ENCODE results near the gene RNASEH2B. TPM values are rescaled to one million over a fixed set of nuclear protein-coding genes. Genes with fewer than 3 reads are reported as not detected.

RNASEH2B gene
- polyA plus RNA-seq, 3 donors, result 53.6 to 66.4 (median 56.2) TPM

DNA sequence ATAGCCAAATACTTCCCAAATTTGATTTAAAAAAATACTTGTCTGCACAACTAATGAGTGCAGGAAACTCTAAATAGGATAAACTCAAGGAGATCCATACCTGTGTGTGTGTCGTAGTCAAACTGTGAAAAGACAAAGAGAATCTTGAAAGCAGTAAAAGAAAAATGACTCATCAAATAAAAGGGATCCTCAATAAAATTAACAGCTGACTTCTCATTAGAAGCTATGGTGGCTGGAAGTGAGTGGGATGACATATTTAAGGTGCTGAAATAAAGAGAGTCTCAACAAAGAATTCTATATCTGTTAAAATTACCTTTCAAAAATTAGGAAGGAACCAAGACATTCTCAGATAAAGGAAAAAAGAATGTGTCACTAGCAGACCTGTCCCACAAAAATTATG is 13.7 kb downstream of the RNASEH2B start:
- no peak for DNase-seq (ENCODE audit: extremely low read depth in 1 of 11, low read depth in 9 of 11, low spot score in 4 of 11)

DNA sequence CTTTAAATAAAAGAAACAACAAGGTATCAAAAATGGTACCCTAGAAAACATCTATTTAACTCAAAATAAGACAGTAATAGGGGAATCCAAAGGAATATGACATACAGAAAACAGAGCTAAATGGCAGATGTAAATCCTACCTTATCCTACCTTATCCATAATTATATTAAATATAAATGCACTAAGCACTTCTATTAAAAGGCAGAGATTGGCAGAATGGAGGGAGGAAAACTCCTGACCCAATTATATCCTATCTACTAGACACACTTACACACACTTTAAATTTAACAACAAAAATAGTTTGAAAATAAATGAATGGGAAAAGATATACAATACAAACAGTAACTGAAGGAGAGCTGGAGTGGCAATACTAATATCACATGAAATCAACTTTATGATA is 14.4 kb downstream of the RNASEH2B start:
- DNase-seq (ENCODE audit: extremely low read depth in 1 of 11, low read depth in 9 of 11, low spot score in 4 of 11), result no peak

DNA sequence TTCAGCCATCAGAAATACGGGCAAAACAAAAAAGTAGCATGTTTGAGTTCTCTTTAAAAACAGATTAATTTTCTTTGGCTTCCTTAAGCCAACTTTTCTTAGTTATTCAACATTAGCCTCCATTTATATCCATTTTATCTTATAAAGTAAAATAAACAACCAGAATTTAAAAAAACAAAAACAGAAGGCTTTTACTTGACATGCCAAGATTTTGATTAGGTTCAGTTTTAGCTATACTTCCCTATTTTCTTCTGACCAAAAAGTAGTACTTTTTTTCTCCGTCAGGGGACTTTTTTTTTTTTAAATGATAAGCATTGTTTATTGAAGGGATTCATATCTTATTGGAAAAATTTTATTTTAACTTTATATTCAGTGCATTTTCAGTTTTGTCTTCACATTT is 18.1 kb downstream of the RNASEH2B start:
- no peak for DNase-seq (ENCODE audit: extremely low read depth in 1 of 11, low read depth in 9 of 11, low spot score in 4 of 11)

DNA sequence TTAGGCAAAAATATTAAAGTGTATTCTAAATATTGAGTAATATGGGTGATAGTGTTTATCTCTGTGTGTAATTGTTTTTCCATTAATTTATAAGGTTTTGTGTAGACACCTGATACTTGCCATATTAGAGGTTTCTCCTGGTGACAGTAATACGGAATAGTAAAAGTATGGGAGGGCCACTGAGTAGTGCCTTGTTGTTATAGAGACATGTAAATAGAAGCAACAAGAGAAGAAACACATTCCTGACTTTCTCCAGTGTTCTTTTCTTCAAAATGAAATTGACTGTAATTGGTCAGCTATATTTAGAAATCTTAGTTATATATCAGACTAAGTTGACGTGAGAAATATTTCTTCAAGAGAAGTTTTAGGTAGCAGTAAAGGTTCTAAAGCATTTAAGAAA is 18.5 kb downstream of the RNASEH2B start:
- peak in 1 of 11 donors; percentile 20 for DNase-seq (ENCODE audit: extremely low read depth in 1 of 11, low read depth in 9 of 11, low spot score in 4 of 11)

DNA sequence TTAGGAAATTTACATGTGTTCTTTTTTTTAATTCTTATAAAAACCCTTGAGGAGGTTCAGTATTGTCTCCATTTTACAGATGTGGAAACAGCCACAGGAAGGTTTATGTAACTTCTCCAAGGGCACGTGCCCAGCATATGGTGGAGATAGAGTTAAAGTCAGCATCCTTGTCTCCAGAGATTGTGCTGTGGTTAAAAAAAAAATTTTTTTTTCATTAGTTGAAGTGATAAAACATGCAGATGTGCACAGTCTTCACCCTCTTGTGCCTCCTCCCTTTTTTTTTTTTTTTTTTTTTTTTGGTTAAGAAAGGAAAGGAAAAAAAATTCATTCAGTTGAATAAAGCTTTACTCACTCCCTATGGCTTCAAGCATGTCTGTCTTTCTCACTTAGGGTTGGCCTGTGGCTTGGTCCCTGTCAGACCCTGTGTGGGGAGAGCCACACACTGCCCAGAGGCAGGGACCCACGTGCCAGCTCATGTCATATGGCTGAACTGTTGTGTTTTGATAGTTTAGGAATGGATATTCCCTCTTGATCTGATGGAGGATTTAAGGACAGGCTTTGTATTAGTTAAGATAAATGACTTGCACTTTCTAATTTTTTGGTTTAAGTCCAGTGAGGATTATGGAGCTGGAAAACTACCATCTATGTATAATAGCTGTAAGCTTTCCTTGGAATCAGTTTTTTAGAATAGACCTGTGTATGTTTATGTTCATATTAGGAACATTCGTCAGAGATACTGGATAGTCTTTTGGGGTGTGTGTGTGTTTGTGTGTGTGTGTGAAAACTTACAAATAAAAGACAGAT is 19.3 kb downstream of the RNASEH2B start:
- no peak for DNase-seq (ENCODE audit: extremely low read depth in 1 of 11, low read depth in 9 of 11, low spot score in 4 of 11)

DNA sequence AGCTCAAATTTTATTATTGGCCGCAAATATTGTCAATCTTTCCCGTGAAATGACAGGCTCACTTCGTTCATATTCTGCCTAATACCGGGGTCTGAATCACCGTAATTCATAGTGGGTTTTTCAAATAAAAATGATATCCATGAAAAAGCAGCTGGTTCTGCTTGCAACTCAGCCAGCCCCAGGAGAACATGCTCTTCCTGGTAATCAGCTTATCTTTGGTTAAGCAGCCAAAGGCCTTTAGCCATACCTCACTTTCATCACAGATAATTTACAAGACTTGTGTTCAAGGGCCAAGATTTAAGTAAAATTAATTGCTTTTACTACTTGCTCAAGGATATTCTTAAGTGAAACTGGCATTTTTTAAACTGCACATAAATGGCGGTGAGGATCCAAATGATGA is 22.5 kb downstream of the RNASEH2B start:
- no peak for DNase-seq (ENCODE audit: extremely low read depth in 1 of 11, low read depth in 9 of 11, low spot score in 4 of 11)

DNA sequence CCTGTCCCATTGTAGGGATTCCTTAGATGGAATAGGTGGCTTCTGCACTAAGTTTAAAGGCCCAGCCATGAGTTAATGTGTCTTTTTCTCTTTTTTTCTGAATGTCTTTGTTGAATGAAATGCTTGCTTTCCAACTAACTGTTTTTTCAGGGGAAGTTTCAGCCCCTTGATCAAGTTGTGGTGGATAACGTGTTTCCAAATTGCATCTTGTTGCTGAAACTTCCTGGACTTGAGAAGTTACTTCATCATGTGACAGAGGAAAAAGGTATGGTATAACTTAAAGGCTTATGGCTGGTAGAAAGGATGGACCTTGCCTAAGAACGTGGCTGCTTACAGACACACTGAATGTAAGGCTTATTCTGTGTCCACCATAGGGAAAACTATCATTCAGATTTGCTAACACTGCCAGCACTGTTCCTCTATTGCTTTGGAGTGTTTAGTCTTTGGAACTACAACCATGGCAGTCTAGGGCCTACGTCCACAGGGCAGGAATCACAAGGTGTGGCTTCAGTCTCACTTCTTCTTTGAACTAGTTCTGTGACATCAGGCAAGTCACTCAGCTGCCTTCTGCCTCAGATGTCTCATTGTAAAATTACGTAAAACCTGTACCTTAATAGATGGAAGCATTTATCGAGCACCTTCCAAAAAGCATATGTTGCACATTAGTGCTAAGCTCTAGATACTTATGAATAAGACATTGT is 25.3 kb downstream of the RNASEH2B start:
- no peak for DNase-seq (ENCODE audit: extremely low read depth in 1 of 11, low read depth in 9 of 11, low spot score in 4 of 11)

DNA sequence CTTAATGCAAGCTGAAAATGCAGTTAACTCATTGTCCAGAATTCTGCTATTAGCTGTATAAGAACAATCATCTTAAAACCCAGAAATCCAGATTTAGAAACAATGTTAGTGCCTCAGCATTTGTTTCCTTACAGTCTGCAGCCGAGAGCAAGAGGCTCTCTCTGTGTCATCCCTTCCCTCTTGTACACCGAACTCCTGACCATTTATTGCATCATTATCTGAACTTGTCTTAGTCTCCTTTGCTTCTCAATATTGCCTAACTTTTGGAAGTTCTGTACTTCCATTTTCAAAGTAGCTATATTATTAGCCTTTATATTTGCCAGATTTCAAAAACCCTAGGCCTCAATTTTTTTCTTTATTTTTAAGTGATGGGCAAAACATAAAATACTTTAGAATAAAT is 27.1 kb downstream of the RNASEH2B start:
- no peak for DNase-seq (ENCODE audit: extremely low read depth in 1 of 11, low read depth in 9 of 11, low spot score in 4 of 11)

DNA sequence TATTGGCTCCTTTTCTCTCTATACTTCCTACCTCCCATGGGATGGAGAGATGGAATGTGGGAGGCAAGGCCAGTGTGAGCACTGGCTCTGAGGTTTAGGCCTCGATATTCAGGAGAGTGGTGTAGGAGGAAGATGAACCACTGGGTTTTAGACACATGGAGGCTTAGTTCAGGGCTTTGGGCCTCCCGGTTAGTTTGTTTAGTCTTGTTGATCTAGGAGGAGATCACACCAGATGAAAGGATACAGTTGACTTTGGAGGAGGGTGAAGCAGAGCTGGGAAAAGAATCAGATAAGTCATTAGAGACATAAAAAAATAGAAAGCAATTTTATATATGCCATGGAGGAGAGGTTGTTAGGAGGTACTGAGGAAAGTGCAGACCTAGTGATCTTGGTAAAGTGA is 30.9 kb downstream of the RNASEH2B start:
- no peak for DNase-seq (ENCODE audit: extremely low read depth in 1 of 11, low read depth in 9 of 11, low spot score in 4 of 11)

DNA sequence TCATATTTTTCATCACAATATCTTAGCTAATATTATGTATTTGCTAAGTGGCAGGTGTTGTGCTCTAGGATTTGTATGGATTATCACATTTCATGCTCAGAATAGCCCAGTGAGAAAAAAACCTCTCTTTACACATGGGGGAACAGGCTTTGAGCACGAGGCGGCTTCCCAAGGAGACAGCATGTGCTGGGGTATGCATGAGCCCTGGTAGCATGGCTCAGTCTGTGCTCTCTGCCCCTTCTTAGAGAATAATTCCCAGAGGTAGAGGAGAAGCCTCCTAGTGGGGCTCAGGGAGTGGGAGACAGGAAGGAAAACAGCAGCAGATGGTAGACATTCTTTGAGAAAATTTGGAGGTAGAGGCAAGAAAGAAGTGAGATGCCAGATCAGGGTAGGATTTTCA is 31.6 kb downstream of the RNASEH2B start:
- DNase-seq (ENCODE audit: extremely low read depth in 1 of 11, low read depth in 9 of 11, low spot score in 4 of 11), result no peak

DNA sequence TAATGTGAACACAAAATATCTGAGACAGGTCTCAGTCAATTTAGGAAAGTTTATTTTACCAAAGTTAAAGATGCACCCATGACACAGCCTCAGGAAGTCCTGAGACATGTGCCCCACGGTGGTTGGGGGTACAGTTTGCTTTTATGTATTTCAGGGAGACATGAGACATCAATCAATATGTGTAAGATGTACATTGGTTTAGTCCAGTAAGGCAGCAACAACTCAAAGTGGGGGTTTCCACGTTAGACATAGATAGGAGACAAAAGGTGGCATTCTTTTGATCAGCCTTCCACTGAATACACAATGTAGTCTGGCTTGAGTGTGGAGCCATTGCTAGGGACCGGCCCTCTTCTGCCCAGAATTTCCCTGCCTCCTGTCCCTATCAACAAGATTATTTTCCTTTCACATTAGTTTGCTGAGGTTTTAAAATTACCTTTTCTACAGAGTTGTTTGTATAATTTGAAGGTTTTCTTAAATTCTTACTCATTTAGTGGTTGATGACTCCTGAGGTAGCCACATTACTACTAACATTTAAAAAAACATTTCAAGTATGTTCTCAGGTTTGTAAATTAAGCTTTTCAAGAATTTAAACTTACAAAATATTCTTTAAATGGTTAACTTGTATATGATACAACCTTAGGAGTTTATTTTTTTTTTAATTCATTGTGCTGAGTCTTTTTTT is 33.2 kb downstream of the RNASEH2B start:
- no peak for DNase-seq (ENCODE audit: extremely low read depth in 1 of 11, low read depth in 9 of 11, low spot score in 4 of 11)

DNA sequence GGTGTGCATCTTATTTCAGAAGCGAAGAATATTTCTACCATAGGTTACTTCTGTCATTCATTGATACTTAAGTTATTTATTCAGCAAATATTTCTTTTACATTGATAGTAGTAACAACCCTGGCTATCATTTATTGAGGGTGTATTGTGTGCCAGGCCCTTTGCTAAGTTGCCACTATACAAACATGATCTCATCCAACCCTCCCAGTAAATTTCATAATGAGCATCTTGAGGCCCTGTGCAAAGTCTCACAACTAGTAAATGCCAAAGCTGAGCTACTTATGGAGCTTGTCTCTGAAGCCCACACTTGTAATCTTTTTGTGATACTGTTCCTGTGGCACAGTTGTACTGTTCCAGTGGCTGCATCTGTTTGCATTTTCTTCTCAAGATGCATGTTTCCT is 36.1 kb downstream of the RNASEH2B start:
- no peak for DNase-seq (ENCODE audit: extremely low read depth in 1 of 11, low read depth in 9 of 11, low spot score in 4 of 11)

DNA sequence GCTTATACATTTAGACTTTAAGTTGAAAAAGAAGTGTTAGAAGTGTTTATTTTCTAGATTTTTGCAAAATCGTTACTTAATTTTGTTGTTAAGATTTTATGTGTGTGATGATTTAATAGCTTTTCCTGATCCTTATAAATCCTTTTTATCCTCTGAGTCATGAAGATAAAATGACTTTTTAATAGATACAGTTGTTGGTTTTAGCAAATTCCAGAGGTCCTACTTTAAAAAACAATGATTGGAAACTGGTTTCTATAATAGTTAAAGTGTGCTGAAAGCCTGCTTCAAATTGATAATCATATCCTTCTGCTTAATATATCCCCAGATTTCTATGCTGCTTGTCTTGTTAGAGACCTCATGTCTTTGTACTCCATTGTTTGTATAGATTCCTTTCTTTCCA is 39.0 kb downstream of the RNASEH2B start:
- DNase-seq (ENCODE audit: extremely low read depth in 1 of 11, low read depth in 9 of 11, low spot score in 4 of 11), result peak in 1 of 11 donors; percentile 9

DNA sequence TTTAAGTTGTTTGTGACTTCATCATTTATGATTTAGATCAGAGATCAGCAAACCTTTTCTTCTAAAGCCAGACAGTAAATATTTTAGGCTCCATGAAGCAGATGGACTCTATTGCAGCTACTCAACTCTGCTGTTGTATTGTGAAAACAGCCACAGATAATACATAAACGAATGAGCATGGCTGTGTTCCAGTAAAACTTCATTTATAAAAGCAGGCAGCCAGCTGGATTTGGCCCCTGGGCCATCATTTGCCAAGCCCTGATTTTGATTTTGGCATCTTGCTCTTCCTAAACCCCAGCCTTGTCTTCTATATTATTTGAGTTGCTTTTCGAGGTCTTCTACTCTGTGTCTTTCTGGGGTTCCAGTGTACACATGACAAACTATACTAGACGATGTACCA is 41.3 kb downstream of the RNASEH2B start:
- DNase-seq (ENCODE audit: extremely low read depth in 1 of 11, low read depth in 9 of 11, low spot score in 4 of 11), result no peak

DNA sequence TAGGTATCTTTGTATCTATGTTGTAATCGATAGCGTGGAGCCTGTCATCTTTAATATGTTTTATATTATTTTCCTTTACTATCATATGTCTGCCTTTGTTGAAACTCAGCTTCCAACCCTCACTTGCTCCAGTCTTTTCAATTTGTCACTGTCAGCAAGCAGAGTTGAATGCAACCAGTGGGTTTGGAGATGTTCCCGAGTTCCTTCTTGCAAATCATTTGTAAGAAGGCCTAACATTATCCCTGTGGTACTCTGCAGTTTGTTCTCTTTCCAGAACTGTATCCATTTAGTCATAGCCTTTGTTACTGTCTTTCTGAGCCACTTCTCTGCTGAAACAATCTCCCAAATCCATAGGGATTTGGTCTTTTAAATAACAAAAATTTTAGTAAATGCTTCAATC is 41.8 kb downstream of the RNASEH2B start:
- DNase-seq (ENCODE audit: extremely low read depth in 1 of 11, low read depth in 9 of 11, low spot score in 4 of 11), result no peak

DNA sequence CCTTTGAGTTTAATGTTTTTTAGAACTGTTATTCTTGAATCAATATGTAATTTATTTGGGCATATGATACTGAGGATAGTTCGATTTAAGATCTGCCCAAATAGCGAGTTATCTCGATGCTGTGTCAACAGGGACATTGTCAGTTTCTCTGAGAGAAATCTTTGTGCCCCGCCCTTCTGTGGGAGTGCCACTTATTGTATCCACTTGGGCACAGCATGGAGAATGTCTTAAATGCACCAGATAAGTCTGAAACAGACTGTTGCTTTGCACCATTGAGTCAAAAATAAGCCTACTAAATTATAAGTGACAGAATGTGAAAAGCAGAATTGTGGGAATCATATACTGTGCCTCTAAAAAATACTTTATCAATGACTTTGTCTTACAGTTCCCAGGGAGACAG is 45.6 kb downstream of the RNASEH2B start:
- no peak for DNase-seq (ENCODE audit: extremely low read depth in 1 of 11, low read depth in 9 of 11, low spot score in 4 of 11)

DNA sequence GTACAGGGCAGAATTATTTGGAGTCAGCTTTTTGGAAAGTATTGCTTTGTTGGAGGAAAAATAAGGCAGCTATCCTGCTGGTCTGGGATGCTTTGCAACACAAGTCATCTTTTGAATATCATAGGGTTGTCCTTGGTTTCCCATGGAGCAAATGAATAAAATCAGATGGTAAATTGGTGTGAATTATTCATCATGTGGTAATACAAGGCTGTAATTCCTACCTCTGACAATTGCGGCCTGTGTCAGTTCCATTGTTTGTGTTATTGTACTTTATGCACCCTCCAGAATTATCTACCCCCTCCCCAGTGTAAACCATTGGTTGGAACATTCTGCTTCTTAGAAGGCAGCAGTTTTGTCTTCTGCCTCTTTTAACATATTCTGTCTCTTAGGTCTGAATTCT is 46.2 kb downstream of the RNASEH2B start:
- DNase-seq (ENCODE audit: extremely low read depth in 1 of 11, low read depth in 9 of 11, low spot score in 4 of 11), result no peak

DNA sequence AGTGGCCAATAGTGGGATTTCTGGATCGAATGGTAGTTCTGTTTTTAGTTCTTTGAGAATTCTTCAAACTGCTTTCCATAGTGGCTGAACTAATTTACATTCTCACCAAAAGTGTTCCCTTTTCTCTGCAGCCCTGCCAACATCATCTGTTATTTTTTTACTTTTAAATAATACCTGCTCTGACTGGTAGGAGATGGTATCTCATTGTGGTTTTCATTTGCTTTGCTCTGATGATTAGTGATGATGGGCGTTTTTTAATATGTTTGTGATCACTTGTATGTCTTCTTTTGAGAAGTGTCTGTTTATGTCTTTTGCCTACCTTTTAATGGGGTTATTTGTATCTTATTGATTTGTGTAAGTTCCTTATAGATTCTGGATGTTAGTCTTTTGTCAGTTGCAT is 48.0 kb downstream of the RNASEH2B start:
- no peak for DNase-seq (ENCODE audit: extremely low read depth in 1 of 11, low read depth in 9 of 11, low spot score in 4 of 11)

DNA sequence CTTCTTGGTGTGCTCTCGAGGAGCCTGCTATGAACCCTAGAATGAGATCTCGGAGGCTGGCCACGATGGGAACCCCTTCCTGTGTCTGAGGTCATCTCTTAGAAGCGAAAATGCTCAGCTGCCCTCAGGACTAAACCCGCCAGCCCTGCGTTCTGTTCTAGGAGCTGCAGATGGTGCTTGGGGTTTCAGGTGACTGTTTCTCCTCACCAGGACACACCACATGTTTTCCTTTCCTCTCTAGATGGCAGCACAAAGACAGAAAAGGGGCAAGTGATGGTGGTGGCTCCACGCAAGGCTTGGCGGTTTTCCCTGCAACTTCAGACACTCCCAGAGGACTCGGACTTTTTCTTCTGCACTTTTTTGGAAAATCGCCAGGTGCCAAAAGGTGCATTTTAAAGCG is 60.1 kb downstream of the RNASEH2B start:
- DNase-seq (ENCODE audit: extremely low read depth in 1 of 11, low read depth in 9 of 11, low spot score in 4 of 11), result no peak

DNA sequence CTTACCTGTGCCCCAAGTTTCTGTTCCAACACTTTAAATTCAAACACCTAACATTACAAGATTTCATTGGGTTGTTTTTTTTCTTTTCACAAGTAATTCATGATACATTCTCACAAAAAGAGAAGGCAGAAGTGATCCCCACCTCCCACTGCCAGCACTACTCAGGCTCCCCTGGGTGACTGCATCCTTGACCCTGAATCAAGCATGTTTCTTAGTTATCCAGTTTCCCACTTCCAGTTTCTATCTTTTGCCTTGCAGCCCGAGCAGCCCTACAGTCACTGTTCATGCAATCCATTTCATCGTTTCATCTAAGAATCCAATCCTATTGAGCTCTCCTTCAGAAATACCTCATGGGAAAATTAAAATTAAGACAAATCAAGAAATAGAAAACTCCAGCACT is 61.4 kb downstream of the RNASEH2B start:
- no peak for DNase-seq (ENCODE audit: extremely low read depth in 1 of 11, low read depth in 9 of 11, low spot score in 4 of 11)
